Hepatocyte (in vitro differentiated cells): Measurements from ENCODE around the gene RAB11FIP4. TPM values are rescaled to one million over a fixed set of nuclear protein-coding genes. Genes with fewer than 3 reads are reported as not detected.
A peak's percentile ranks its signal among the peaks of the same experiment; 100 is the strongest.

Experiments
- DNase-seq: peaks from one replicate; pipeline ENCODE4 v3.0.0-alpha.2; 2016; ENCODE audit warnings: low spot score
- H2AFZ ChIP-seq: fragments of 200-600 bp; sonication (generic); 2 replicates; pipeline ENCODE4 v1.6.0; 2016; ENCODE audit warnings: antibody characterized with exemption, mild to moderate bottlenecking
- H3K27ac ChIP-seq: fragments of 200-600 bp; sonication (generic); 2 replicates; pipeline ENCODE4 v1.5.1; 2016; ENCODE audit warnings: mild to moderate bottlenecking
- H3K27me3 ChIP-seq: fragments of 200-600 bp; sonication (generic); 2 replicates; pipeline ENCODE4 v1.6.1; 2016
- H3K36me3 ChIP-seq: fragments of 200-600 bp; sonication (generic); replicated peaks from 2 replicates; pipeline ENCODE4 v1.5.1; 2016; ENCODE audit warnings: low read depth; ENCODE audit not compliant: insufficient read depth
- H3K4me1 ChIP-seq: fragments of 200-600 bp; sonication (generic); 2 replicates; pipeline ENCODE4 v1.5.1; 2016; ENCODE audit warnings: mild to moderate bottlenecking, moderate library complexity; ENCODE audit not compliant: insufficient read depth
- H3K4me2 ChIP-seq: fragments of 200-600 bp; sonication (generic); 2 replicates; pipeline ENCODE4 v1.6.0; 2016
- H3K4me3 ChIP-seq: fragments of 200-600 bp; sonication (generic); 2 replicates; pipeline ENCODE4 v1.5.1; 2016; ENCODE audit warnings: mild to moderate bottlenecking
- H3K79me2 ChIP-seq: fragments of 200-600 bp; sonication (generic); 2 replicates; pipeline ENCODE4 v1.6.0; 2017; ENCODE audit warnings: mild to moderate bottlenecking
- H3K9me2 ChIP-seq: fragments of 200-600 bp; sonication (generic); replicated peaks from 2 replicates; pipeline ENCODE4 v1.6.0; 2017; ENCODE audit warnings: mild to moderate bottlenecking; ENCODE audit not compliant: insufficient read depth
- H3K9me3 ChIP-seq: fragments of 200-600 bp; sonication (generic); 2 replicates; pipeline ENCODE4 v1.5.1; 2016; ENCODE audit warnings: low read depth, mild to moderate bottlenecking
- H4K20me1 ChIP-seq: fragments of 200-600 bp; sonication (generic); 2 replicates; pipeline ENCODE4 v1.6.0; 2016; ENCODE audit warnings: mild to moderate bottlenecking; ENCODE audit not compliant: insufficient read depth, poor library complexity, severe bottlenecking
- CTCF ChIP-seq: fragments of 200-600 bp; sonication (generic); IDR thresholded peaks from 2 replicates; pipeline ENCODE4 v1.5.1; 2016; ENCODE audit warnings: antibody characterized with exemption, mild to moderate bottlenecking; ENCODE audit not compliant: poor library complexity
- EZH2 ChIP-seq: fragments of 200-600 bp; sonication (generic); IDR thresholded peaks from 2 replicates; pipeline ENCODE4 v1.6.1; 2016; ENCODE audit warnings: antibody characterized with exemption, mild to moderate bottlenecking, borderline replicate concordance
- EZH2phosphoT487 ChIP-seq: fragments of 200-600 bp; sonication (generic); IDR thresholded peaks from one replicate; pipeline ENCODE4 v1.6.1; 2018; ENCODE audit warnings: antibody characterized with exemption, mild to moderate bottlenecking, low read depth, moderate library complexity; ENCODE audit not compliant: unreplicated experiment, severe bottlenecking
- WGBS: methylation state at CpG from one replicate; pipeline ENCODE4 v1.1.6; 2016; ENCODE audit warnings: low lambda C conversion rate; ENCODE audit errors: missing lambda C conversion rate; 5-methylcytosine and 5-hydroxymethylcytosine counted together
- polyA plus RNA-seq: library from polyadenylated mRNA; unstranded; fragments of >200 nt; fragmentation: Nextera tagmentation; extraction: Ambion mirVana; gene quantifications from 2 replicates; pipeline ENCODE4 v1.2.1, GENCODE V29; 2016
- total RNA-seq: library from RNA; depleted of rRNA; stranded (reverse); fragments of >200 nt; gene quantifications from 2 replicates; pipeline ENCODE4 v1.2.3, GENCODE V29; 2014

RAB11FIP4 gene
- total and polyA plus RNA-seq, 2 experiments from 2014 or later, result 25.8 to 35.6 TPM

DNA sequence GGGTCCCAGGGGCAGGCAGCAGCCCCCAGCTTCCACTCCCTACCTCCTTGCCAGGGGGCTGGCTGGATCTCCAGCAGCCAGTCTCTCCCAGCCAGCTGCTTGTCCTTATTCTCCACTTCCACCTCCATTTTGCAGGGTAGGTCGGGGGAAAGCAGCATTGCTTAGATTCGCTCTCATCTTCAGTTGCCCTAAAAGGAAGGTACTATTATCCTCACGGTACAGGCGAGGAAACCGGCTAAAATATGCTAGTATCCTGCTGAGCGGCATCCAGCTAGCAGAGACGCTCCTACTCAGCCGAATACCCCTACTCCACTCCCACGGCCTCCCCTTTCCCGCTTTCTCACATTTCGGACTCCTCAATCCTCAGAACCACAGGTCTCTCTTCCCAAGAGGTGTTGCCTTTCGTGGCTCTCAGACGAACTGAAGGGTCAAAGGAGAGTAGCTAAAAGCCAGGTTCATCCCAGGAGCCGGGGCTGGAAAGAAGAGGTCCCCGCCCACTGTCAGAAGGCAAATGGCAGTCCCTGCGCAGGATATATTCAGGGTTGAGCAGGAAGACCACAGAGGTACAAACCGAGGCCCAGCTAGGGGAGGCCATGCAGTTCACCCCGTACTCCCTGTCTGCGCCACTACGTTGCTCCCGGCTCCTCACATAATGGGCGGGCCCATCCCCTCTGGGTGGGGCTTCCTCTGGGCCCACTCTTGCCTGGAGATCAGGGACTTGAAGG, 1.7 kb upstream of the RAB11FIP4 start:
- no peak for DNase-seq
- Histone ChIP-seq H3K79me2 (no peaks in the 10 kb centered on the region), H4K20me1 (no peaks in the 10 kb centered on the region), H3K4me2 (no peak overlapping the region), H3K4me3 (no peak overlapping the region), H3K36me3 (no peaks in the 10 kb centered on the region), H3K9me2 (no peaks in the 10 kb centered on the region), H2AFZ (no peak overlapping the region), H3K4me1 (peaks cover 4% of the 10 kb centered on the region), H3K27me3 (peaks cover 51% of the 10 kb centered on the region), H3K9me3 (no peaks in the 10 kb centered on the region), H3K27ac (no peak overlapping the region)
- 74% methylated on average over 22 of the region's 22 CpGs for WGBS
- TF ChIP-seq CTCF (no peak), EZH2phosphoT487 (no peak), EZH2 (no peak)

GRCh38 chr17:31390426-31390747, 1.1 kb upstream of the RAB11FIP4 start:
- H3K4me3 ChIP-seq, result no peak overlapping the region
- H3K27me3 ChIP-seq, result peaks cover 51% of the 10 kb centered on the region
- no peak overlapping the region for H3K4me2 ChIP-seq
- no peaks in the 10 kb centered on the region for H4K20me1 ChIP-seq
- no peak overlapping the region for H3K27ac ChIP-seq
- no peak overlapping the region for H2AFZ ChIP-seq
- H3K9me3 ChIP-seq, result no peaks in the 10 kb centered on the region
- DNase-seq, result no peak
- no peaks in the 10 kb centered on the region for H3K36me3 ChIP-seq
- TF ChIP-seq EZH2 (no peak), EZH2phosphoT487 (no peak), CTCF (no peak)
- H3K4me1 ChIP-seq, result peaks cover 4% of the 10 kb centered on the region
- H3K9me2 ChIP-seq, result no peaks in the 10 kb centered on the region
- no peaks in the 10 kb centered on the region for H3K79me2 ChIP-seq
- WGBS, result 77% methylated on average over 8 of the region's 8 CpGs

GRCh38 chr17:31390748-31391495, 553 bp upstream of the RAB11FIP4 start:
- H4K20me1 ChIP-seq, result no peaks in the 10 kb centered on the region
- whole genome bisulfite sequencing, result 27% methylated on average over 39 of the region's 56 CpGs
- no peaks in the 10 kb centered on the region for H3K79me2 ChIP-seq
- no peak for DNase-seq
- H3K4me2 ChIP-seq, result peak overlapping the region; percentile 86
- H3K27me3 ChIP-seq, result peaks cover 51% of the 10 kb centered on the region
- H3K4me1 ChIP-seq, result peaks cover 4% of the 10 kb centered on the region
- no peaks in the 10 kb centered on the region for H3K9me2 ChIP-seq
- H3K4me3 ChIP-seq, result peak overlapping the region; percentile 55
- H3K36me3 ChIP-seq, result no peaks in the 10 kb centered on the region
- no peaks in the 10 kb centered on the region for H3K9me3 ChIP-seq
- no peak for TF ChIP-seq EZH2phosphoT487
- TF ChIP-seq EZH2, result no peak
- no peak for TF ChIP-seq CTCF
- no peak overlapping the region for H2AFZ ChIP-seq
- H3K27ac ChIP-seq, result no peak overlapping the region
